HG02852 (cell line): ENCODE results near the gene MFAP3L.
A peak's percentile ranks its signal among the peaks of the same experiment; 100 is the strongest.
"Not testable (repeated sequence)": the region's sequence is repeated elsewhere in the genome, so short reads cannot be mapped to it uniquely, and the experiment has no call there.

Source experiments
- ATAC-seq: cut with Tn5 transposase; IDR thresholded peaks from one replicate; pipeline ENCODE4 v1.9.1; 2021; ENCODE audit warnings: mild to moderate bottlenecking, moderate library complexity; ENCODE audit not compliant: unreplicated experiment

Gene MFAP3L

DNA sequence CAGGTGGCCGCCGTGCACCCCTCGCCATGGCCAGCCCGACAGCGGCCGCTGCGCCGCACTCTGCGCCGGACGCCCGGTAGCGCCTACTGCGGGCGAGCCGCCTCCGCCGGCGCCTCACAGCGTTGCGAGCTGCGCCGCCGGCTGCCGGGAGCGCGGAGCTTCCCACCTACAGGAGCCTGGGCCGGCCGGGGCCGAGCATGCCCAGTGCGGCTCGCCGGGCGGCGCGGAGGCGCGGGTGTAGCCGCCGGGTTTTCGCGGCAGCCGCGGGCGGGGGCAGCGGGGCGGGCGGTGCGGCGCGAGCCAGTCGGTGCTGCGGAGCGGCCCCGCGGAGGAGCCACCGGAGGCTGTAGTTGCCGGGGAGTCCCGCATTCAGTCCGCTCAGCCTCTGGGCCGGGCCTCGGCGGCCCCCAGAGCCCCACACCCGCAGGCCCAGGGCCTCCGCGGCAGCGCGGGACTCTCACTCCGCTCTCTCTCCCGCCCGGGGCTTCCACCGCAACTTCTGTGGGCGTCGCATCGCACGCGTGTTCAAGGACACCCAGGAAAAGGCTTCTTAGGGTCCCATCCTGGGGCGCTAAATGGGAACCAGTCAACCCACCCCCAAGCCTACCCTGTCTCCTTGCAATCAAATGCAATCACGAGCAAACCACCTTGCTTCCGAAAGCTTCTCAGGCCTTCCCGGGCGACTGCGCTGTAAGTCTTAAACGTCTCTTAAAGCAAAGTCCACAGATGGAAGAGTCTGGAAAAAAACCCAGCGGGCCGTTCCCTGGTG lies at the start of gene MFAP3L:
MFAP3L (minus strand) TSS at position 143 of the 769 bp plus-strand sequence. CDS start 20,518 bp downstream, outside the sequence.
- ATAC-seq: peak; percentile 81

DNA sequence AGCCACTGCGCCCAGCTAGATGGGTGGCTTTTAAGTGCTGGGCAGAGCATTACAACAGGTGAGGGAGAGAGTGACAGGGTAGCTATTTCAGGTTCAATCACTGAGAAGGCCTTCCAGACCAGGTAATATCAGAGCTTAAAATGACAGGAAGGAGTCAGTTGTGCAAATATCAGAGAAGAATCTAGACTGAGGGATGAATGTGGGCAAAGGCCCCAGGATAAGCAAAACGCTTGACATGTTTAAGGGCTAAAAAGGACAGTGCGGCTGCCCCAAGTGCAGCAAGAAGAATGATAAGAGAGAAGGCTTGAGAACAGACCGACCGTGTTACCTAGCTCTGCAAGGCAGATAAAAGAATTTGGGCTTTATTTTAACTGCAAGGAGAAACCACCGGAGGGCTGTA lies 45.0 kb upstream of the MFAP3L start:
- ATAC-seq: no peak

GRCh38 chr4:170068438-170069128 lies 42.4 kb upstream of the MFAP3L start:
- no peak for ATAC-seq

GRCh38 chr4:170059421-170059820 lies 33.2 kb upstream of the MFAP3L start:
- ATAC-seq: no peak

GRCh38 chr4:170058826-170059225 lies 32.6 kb upstream of the MFAP3L start:
- no peak for ATAC-seq

- ATAC-seq: no peak
Measured at GRCh38 chr4:170057866-170058265, 31.7 kb upstream of the MFAP3L start.

- no peak for ATAC-seq
Measured at GRCh38 chr4:170052919-170053318, 26.7 kb upstream of the MFAP3L start.

GRCh38 chr4:170051402-170051801 lies 25.2 kb upstream of the MFAP3L start:
- no peak for ATAC-seq

DNA sequence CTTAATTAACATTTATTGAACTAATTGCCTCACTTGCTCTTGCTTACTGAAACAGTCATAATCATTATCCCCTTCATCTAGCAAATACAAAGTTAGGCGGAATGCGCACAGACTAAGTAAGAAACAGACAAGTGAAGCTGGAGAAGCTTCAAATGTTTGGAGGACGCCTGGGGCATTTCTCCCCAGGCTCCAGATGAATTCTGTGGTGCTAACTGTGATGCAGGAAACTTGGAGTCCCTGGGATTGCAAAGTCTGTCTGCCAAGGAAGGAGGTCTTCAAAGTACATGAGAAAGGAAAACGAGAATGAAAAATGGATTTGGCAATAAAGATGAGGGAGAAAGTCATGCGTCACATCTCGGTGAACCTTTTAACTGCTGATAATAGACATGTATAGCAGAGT lies 23.6 kb upstream of the MFAP3L start:
- no peak for ATAC-seq

- no peak for ATAC-seq
Measured at GRCh38 chr4:170047771-170048354, 21.7 kb upstream of the MFAP3L start.

DNA sequence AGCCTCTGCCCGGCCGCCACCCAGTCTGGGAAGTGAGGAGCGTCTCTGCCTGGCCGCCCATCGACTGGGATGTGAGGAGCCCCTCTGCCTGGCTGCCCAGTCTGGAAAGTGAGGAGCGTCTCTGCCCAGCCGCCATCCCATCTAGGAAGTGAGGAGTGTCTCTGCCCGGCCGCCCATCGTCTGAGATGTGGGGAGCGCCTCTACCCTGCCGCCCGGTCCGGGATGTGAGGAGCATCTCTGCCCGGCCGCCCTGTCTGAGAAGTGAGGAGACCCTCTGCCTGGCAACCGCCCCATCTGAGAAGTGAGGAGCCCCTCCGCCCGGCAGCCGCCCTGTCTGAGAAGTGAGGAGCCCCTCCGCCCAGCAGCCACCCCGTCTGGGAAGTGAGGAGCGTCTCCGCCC lies 20.0 kb upstream of the MFAP3L start:
- ATAC-seq: not testable (repeated sequence)

DNA sequence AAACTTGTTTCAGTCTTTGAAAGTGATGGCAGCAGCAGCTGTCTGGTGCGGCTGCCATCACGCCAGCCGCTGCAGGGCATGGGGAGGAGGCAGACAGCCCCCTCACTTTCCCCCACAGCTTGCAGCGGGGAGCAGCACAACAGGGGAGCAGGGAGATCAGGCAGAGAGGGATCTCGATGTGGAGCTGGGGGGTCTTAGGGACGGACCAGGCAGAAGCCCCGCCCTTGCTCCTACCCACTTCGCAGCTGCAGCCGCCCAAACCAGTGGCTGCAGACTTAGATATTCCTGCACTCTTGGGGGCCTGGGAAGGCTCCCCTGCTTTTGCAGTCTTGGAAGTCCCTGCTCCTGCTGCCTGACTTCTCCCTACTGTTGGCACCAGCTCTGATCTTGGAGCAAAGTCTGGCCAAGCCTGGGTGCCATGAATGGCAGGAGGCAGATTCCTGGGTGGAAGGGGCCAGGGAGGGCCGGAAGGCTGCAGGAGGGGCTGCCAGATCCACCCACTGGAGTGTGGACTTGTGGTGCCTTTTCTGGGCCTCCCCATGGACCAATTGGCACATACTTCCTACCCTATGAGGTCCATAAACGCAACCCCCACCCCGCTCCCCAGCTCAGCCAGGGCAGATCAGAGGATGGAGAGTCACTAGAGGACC lies 14.0 kb upstream of the MFAP3L start:
- no peak for ATAC-seq

DNA sequence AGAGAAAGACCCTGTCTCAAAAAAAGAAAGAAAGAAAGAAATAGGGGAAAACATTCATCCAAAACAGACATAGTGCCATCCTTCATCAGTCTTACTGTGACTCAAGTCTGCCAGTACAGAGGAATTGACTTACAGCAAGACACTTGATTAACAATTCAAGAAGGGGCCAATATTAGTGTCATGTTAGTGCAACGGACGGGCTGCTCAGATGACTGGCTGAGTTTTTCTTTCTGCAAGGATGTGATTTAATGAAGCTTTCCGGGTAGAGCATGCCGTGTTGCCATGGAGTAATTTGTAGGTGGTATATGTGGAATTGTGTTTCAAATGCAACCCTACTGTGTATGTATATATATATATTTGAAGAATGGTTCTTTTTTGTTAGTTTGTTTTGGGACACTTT lies 12.6 kb upstream of the MFAP3L start:
- ATAC-seq: no peak

GRCh38 chr4:170038232-170038631 lies 12.0 kb upstream of the MFAP3L start:
- ATAC-seq: no peak

DNA sequence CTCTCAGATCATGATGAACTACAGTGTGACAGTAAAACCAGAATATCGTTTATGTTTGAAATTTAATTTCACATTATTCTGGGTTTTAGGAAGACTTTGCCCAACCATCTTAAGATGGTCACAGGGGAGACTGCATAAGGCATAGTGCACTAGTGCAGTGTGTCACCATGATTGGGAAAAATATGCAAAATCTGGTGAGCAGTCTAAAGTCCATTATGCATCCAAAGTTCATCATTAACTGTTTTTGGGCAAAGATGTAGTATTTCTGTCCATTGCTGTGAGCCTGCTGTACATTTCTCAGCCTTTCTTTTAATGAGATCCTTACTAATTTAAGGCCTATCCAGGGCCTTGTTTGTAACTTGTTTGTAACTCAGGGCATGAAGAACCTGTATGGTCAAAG lies 11.3 kb upstream of the MFAP3L start:
- ATAC-seq: no peak

GRCh38 chr4:170035845-170036244 lies 9.7 kb upstream of the MFAP3L start:
- ATAC-seq: no peak

- no peak for ATAC-seq
Measured at GRCh38 chr4:170035231-170035630, 9.0 kb upstream of the MFAP3L start.

- ATAC-seq: no peak
Measured at GRCh38 chr4:170033999-170034398, 7.8 kb upstream of the MFAP3L start.

DNA sequence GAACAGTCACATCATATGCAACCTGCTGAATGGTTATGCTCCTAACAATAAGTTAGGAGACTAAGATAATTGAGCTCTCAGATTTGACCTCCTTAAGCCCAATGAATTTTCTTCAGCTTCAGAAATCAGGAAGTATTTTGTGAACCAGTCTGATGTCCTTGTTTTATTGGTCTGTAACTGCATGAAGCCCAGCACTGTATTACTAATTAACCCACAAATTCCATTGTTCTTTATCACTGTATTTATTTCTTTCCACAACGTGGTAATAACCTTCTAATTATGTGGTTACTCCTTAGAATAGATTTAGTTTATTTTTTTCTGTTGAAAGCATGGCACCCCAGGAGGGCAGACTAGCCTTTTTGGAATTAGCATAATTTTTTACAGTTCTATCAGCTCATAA lies 3.9 kb upstream of the MFAP3L start:
- no peak for ATAC-seq

DNA sequence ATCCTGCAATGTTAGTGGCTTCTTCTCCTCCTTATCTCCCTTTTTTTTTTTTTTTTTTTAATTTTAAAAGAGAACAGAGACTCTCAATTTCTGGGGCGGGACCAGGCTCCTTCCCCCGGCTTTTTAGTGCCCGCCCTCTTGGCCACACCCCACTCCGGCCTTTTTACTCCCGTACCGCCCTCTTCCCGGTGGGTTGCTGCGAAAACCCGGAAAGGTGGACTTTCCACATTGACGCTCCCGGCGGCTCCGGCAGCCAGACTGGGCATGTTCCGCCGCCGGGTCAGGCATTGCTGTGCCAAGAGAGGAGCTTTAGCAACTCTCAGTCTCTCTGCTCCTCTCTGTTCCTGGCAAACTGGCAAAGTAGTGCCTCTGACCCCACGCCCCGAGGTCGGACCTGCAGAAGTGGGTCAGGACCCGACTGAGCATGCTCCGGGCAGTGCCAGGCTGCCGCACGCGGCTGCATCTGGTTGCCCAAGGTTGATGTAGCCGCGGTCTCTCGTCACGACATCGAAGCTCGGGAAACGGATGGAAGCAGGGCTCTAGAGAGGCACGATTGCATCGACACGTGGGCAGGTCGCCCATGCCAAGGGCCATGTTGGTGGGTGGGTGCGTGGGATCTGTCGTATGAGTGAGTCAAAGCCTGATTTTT lies 1.1 kb upstream of the MFAP3L start:
- ATAC-seq: peak; percentile 64
